GM19468 (cell line): ENCODE data around the gene CA10.

Source experiments
- ATAC-seq: cut with Tn5 transposase; IDR thresholded peaks from one replicate; pipeline ENCODE4 v1.9.1; 2021; ENCODE audit warnings: mild to moderate bottlenecking, moderate library complexity, moderate number of reproducible peaks; ENCODE audit not compliant: unreplicated experiment; ENCODE audit errors: extremely low read depth

Gene CA10

DNA sequence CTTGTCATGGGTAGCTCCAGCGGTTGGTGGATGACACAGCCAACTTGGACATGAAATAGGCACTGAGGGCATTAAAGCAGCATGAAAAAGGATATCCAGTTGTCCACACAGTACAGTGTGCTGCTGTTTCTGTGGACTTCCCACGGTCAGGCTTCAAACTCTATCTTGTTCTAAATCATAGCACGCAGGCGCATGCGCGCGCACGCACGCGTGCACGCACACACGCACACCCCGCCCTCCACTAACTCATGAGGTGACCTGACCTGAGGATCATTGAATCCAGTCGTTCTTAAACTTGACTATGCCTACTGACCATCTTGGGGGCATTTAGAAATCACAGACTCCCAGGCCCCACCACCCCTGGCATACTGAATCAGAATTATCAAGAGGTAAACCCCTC lies 361.4 kb downstream of the CA10 start:
- no peak for ATAC-seq

DNA sequence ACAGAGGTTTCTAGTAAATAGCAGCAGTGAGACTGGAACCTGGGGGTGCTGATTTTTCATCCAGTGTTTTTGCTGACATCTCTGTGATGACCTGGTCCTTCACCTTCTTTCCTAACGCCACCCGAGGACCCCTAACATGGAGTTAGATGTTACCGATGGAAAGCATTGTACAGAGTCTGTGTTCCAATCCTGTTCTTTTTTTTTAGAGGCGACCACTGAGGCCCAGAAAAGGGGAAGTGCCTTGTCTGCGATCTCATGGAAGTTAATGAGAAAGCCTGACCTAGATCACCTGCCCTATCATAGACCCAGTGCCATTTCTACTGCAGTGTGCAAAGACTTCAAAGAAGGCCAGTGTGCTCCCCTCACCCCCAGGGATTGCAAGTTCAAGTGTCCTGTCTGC lies 362.5 kb downstream of the CA10 start:
- ATAC-seq: no peak

- no peak for ATAC-seq
These were observed 363.1 kb downstream of the CA10 start for GRCh38 chr17:51795401-51795800.

GRCh38 chr17:51794466-51794865 lies 364.0 kb downstream of the CA10 start:
- no peak for ATAC-seq

DNA sequence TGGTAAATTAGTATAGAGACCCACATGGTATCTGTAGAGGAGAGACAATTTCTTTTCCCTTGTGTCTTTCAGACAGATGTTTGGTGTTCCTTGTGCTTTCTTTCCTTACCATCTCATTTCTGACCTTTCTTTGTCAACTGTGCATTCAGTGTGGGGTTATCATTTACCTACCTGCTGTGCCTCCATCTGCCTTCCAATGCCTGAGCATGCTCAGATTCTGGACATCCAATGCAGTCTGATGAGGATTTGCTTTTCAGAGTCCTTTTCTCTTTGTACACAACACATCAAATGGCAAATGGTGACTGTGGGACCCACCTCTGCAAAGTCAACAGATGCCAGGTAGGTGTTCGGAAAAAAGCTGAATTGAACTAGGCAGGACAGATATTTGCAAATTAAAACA lies 364.8 kb downstream of the CA10 start:
- no peak for ATAC-seq

GRCh38 chr17:51778842-51779241 lies 379.7 kb downstream of the CA10 start:
- ATAC-seq: no peak

DNA sequence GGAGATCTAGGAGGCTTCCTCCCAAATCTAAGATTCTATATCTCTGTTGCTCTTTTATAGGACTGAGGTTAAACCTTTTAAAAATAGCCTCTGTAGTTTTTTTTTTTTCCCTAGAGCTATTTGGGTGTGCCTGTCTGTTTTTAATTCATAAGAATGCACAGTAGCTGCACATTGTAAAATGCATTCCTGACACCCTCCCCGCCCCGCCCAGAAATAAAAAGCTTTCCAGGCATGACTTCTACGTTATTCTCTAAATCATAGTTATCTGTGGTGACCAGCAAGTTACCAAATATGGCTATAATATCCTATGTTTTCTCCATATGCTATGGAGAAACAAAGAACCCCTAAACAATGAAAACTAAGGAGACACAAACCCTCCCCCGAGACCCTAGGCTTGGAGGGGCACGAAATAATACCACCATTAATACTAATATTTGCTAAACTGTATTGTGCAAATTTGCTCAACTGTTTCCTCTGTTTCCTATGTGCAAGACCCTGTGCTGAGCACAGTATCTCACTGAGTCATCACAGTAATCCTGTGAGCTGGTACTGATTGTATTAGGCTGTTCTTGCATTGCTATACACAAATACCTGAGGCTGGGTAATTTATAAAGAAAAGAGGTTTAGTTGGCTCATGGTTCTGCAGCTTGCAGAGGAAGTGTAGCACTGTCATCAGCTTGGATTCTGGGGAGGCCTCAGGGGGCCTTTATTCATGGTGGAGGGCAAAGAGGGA lies 388.3 kb downstream of the CA10 start:
- no peak for ATAC-seq

GRCh38 chr17:51769231-51769630 lies 389.3 kb downstream of the CA10 start:
- ATAC-seq: no peak

GRCh38 chr17:51768706-51769105 lies 389.8 kb downstream of the CA10 start:
- no peak for ATAC-seq

- ATAC-seq: no peak
These were observed 391.2 kb downstream of the CA10 start for GRCh38 chr17:51767287-51767686.

- no peak for ATAC-seq
These were observed 393.0 kb downstream of the CA10 start for GRCh38 chr17:51765282-51766135.

DNA sequence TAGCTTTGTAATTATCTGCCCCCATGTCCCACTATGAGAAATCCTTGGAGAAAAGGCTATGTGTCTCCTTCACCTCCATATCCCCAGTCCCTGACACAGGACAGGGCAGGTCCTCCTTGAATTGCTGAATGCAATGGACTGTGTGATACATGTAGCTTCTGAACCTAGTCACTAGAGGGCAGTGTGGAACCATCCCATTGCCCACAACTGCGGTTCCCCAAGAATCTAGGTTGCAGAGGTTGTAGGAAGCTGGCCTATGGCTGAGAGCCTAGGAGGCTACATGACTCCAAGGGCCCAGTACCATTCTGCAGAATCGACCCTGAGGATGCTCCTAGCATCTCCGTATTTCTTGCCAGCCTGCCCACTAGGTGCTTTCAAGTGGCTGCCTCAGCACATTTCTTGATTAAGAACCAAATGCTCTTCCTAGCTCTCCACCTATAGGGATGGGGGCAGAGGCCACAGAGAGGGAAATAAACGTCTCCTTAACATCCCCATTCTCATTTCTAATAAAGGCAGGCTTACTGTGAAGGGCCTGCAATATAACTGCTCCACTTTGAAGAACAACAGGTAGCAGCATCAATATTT lies 394.0 kb downstream of the CA10 start:
- ATAC-seq: peak; percentile 90

- no peak for ATAC-seq
These were observed 395.5 kb downstream of the CA10 start for GRCh38 chr17:51763058-51763457.

DNA sequence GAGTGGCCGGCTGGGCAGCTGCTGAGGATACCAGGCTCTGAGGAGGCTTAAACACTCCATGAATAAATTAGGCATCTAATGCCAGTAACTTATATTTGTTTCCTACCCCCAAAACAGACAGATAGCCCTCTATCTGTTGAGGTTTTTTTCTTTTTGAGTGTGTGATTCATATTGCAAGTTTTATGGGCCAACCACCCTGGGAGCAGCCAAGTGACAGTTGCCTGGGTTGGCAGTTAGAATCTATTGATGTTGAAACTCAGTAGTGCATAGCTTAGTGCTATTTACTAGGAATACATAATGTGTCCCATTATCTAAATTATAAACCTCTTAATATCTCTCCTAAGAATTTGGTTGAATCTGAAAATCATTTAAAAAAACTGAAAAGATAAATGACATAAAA lies 397.4 kb downstream of the CA10 start:
- ATAC-seq: no peak

DNA sequence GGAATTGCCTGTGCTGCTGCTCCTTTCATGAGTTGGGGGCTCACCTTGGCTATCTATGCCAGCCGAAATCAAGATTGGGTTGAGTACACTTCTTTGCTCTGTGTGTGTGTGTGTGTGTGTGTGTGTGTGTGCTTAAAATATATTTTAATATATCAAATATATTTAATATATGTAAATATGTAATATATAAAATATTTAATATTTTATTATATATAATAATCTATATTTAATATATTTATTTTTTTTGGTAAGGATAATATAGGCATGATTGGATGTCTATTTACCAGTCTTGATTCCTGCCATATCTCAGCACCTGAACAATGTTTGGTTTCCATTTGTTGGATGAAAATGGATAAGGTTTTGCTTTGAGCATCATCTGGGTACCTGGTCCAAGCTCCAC lies 399.3 kb downstream of the CA10 start:
- no peak for ATAC-seq

DNA sequence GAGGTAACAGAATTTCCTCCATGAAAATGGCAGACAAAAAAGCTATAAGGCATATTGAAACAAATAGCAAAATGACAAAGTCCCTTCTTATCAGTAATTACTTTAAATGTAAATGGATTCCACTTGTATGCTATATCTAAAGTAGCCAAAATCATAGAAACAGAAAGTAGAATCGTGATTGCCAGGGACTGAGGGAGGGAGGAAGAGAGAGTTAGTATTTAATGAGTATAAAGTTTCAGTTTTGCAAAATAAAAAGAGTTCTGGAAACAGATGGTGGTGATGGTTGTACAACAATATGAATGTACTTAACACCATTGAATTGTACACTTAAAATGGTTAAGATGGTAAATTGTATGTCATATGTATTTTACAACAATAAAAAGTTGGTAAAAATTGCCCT lies 407.4 kb downstream of the CA10 start:
- ATAC-seq: no peak

DNA sequence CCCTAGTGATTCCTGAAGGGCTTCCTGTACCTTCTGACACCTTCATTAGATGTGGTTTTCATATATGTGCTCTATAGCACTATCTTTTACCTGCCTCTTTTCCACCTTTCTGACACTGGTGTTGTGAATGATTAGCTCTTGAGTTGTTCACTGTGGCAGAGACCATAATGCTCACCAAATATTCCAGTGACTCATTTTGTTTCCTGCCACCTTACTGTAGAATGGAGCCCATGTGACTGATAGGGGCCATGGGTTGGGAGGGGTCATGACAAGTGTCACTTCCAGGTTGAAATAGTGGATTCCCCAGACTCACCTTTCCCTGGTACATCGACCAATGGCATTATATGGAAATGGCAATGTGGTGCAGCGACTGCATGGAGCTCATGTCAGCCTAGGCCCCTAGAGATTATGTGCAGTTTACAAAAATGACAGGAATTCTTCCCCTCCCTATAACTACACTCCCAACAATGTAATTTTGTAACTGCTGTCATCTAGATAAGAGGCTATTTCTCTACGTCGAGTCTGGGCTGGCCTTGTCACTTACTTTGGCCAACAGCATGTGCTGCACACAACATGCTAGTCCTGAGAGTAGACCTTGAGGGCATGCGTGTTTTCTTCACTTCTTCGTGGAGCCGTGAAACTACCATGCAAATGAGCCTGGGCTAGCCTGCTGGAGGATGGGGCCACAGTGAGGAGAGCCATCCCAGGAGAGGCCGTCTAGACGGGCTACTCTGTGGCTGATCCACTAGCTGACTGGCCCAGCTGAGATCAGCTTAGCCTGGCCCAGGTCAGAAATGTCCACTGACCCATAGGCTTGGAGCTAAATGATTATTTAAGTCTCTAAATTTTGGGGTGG lies 409.5 kb downstream of the CA10 start:
- ATAC-seq: no peak

GRCh38 chr17:51746421-51746820 lies 412.1 kb downstream of the CA10 start:
- ATAC-seq: no peak

- no peak for ATAC-seq
These were observed 412.5 kb downstream of the CA10 start for GRCh38 chr17:51745993-51746392.

DNA sequence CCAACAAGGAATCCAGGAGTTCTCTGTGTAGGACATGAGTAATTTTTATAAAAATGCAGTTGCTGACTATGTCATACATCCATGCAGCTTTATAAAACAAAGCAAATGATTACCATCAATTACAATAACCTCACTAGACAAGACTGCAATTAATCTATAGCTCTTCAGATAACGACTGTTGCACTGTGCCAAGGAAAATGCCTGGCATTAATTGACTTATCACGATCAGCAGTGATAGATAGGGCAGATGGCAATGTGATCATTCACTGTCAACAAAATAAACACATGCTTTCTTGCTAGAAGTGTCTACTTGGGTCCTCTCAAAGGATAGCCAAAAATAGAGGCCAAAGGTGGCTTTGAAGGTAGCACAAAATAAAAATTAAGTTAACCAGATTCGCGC lies 415.0 kb downstream of the CA10 start:
- ATAC-seq: no peak
